Measurements from ENCODE around the gene FSTL4.

The FSTL4 gene

DNA sequence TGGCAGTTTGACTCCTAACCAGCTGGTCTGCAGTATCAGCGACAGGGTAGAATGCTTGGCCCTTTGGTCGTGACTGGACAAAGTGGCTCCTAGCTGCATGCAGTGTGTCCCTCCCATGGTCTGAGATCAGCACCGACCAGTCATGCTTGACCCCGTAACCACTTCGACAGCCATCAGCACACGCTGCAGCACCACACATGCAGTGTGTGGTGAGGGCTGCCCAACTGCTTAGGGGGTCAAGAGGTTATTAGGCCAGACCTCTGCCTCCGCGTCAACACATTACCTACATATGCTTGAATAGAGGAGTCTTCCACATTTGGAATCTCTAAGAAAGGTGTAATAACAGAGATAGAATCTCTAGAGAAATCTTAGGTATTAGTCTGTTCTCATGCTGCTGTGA is 139.1 kb downstream of the FSTL4 start:
- CTCF ChIA-PET: interaction anchor here (0.6 to 1.1 kb wide), 2 partner anchors 49 to 361 kb away, joined by 3 read pairs; no protein-coding TSS in a partner anchor
- TF ChIP-seq, protein P1, sequence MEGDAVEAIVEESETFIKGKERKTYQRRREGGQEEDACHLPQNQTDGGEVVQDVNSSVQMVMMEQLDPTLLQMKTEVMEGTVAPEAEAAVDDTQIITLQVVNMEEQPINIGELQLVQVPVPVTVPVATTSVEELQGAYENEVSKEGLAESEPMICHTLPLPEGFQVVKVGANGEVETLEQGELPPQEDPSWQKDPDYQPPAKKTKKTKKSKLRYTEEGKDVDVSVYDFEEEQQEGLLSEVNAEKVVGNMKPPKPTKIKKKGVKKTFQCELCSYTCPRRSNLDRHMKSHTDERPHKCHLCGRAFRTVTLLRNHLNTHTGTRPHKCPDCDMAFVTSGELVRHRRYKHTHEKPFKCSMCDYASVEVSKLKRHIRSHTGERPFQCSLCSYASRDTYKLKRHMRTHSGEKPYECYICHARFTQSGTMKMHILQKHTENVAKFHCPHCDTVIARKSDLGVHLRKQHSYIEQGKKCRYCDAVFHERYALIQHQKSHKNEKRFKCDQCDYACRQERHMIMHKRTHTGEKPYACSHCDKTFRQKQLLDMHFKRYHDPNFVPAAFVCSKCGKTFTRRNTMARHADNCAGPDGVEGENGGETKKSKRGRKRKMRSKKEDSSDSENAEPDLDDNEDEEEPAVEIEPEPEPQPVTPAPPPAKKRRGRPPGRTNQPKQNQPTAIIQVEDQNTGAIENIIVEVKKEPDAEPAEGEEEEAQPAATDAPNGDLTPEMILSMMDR (IDR thresholded peaks at IDR 0.05; ENCODE audit: insufficient read depth, low read length, missing control alignments): no peak

DNA sequence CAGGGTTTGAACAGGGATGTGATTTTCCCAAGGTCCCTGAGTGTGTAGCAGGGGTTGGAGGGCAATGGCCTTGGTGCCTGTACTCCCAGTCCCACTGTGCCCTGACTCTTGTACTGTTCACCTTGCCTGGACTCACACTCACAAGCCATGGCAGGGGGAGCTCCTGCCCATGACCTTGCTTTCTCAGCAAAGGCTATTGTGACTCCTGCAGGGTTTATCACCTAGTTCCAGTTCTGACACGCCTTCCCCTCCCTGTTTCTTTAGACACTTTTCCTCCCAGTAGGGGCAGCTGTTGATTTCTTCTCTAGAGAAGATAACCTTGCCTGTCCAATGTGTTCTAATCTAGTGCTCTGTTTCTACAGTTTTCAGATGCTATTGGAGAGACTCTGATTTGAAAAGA is 139.5 kb downstream of the FSTL4 start:
- no peak for DNase-seq (ENCODE audit: low read depth, low spot score)
- POLR2A ChIA-PET: no interaction called here
- no peak overlapping the region for H3K4me3 ChIP-seq (ENCODE audit: low read depth, low read length)
- TF ChIP-seq, protein P1 (IDR thresholded peaks at IDR 0.05; ENCODE audit: insufficient read depth, low read length, missing control alignments): no peak
- CTCF ChIA-PET: interaction anchor here (0.6 kb wide), 1 partner anchor 361 kb away, joined by 3 read pairs; no protein-coding TSS in a partner anchor

More for the DNA sequence above, 139.1 kb downstream of the FSTL4 start:
- no peak overlapping the region for H3K4me3 ChIP-seq (ENCODE audit: low read depth, low read length)
- POLR2A ChIA-PET: no interaction called here
- no peak for DNase-seq (ENCODE audit: low read depth, low spot score)

DNA sequence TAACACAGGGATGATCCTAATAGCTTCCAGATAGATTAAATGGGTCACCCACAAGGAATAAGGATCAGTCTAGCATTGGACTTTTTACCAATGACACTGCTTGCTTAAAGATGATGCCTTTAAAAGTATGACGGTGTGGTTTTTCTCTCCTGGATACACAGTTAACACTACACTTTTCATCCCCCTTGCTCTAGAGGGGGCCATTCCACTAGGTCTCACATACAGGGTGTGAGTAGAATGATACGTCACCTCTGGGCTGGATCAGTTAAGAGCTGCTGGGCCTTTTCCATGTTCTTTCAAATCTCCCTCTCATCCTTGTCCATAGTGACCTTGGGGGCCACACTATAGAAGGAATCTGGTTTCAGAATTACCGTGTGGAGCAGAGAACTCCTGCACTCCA is 140.6 kb downstream of the FSTL4 start:
- H3K4me3 ChIP-seq (ENCODE audit: low read depth, low read length): no peak overlapping the region
- ChIA-PET CTCF (no interaction called here), POLR2A (no interaction called here)
- no peak for DNase-seq (ENCODE audit: low read depth, low spot score)
- TF ChIP-seq, protein P1 (IDR thresholded peaks at IDR 0.05; ENCODE audit: insufficient read depth, low read length, missing control alignments): no peak

DNA sequence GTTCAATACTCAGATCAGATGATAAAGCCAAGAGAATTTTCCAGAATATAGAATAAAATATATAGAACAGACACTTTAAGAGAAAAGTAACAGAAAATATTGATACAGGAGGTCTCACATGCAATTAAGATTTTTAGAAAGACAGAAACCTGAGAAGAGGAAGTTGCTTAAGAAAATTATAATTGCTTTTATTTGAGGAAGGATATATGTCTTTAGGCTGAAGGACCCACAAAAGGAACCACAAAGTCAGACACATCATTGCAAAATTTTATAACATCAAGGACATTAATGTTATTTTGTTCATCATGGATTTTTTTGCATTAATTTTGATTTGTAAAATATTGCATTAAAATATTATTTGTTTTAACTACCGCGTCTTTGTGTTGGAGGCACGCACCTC is 141.5 kb downstream of the FSTL4 start:
- H3K4me3 ChIP-seq (ENCODE audit: low read depth, low read length): no peak overlapping the region
- ChIA-PET POLR2A (no interaction called here), CTCF (no interaction called here)
- TF ChIP-seq, protein P1 (IDR thresholded peaks at IDR 0.05; ENCODE audit: insufficient read depth, low read length, missing control alignments): no peak
- no peak for DNase-seq (ENCODE audit: low read depth, low spot score)

DNA sequence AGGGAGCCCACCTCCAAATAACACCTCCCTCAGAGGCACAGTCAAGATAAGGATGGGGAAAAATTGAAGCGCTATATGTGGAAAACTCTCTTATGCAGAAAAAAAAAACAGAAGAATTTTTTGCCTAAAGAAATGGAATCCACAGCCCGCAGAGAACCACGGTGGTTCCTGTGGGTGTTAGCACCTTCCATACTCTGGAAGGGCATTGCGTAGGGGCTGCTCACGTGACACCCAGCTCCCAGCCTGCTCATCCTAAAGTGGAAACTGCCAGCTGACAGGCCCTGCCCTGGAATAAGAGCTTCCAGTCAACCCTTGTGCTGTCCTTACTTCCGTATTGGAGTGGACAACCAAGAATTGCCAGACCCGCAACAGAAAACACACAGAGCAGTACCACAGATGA is 142.5 kb downstream of the FSTL4 start:
- ChIA-PET CTCF (no interaction called here), POLR2A (no interaction called here)
- no peak for DNase-seq (ENCODE audit: low read depth, low spot score)
- TF ChIP-seq, protein P1 (IDR thresholded peaks at IDR 0.05; ENCODE audit: insufficient read depth, low read length, missing control alignments): no peak
- no peak overlapping the region for H3K4me3 ChIP-seq (ENCODE audit: low read depth, low read length)

DNA sequence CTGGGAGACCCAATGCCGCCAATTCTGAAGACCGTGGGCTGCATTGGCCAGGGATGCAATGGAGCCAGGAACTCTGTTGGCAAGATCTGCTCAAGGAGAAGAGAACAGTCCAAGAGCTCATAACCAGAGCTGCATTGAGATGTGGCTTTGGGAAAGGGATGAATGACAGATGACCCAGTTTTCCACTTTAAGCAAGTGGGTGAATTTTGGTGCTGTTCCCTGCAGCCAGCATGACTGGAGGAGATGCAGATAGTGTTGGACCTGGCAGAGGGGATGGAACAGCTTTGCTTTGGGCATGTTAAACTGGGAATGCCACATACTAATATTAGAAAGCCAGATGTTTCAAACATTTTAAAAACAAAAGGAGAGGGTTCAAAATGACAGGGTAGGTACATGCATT is 143.1 kb downstream of the FSTL4 start:
- no peak overlapping the region for H3K4me3 ChIP-seq (ENCODE audit: low read depth, low read length)
- ChIA-PET CTCF (no interaction called here), POLR2A (no interaction called here)
- TF ChIP-seq, protein P1 (IDR thresholded peaks at IDR 0.05; ENCODE audit: insufficient read depth, low read length, missing control alignments): no peak
- no peak for DNase-seq (ENCODE audit: low read depth, low spot score)
